K562 (cell line): ENCODE results near the gene CEP85L. TPM values are rescaled to one million over a fixed set of nuclear protein-coding genes. Genes with fewer than 3 reads are reported as not detected.

ENCODE experiments used
- ATAC-seq: fragments of 200-7000 bp; cut with Tn5 transposase; 3 replicates; pipeline ENCODE4 v1.9.1; 2020; ENCODE audit warnings: moderate library complexity
- BruUV-seq: library from RNA; stranded (reverse); fragments of 400-500 nt; replicated peaks from 2 replicates; lab custom pipeline; 2021; lab: Mats Ljungman, UMichigan
- CTCF ChIA-PET: fragments of 300-600 bp; formaldehyde crosslinking; extraction: SDS; loops from one replicate; lab custom pipeline; 2021; ENCODE audit warnings: low intra/inter-chr PET ratio; lab: Yijun Ruan, JAX
- POLR2A ChIA-PET: fragments of 300-600, 350-650 bp; sonication (Branson Sonifier 250); formaldehyde crosslinking; extraction: SDS; loops from one replicate; lab custom pipeline; 2021; ENCODE audit warnings: antibody characterized with exemption, inconsistent platforms; lab: Yijun Ruan, JAX
- DNase-seq, 4 experiments: peaks; one replicate each; pipeline versions ENCODE4 v3.0.0 to v3.0.0-alpha.2; 2011 to 2018; ENCODE audit warnings: low spot score in 3 of 4, mixed read lengths in 3 of 4; ENCODE audit errors: extremely low read depth in 1 of 4
- FAIRE-seq: peaks from 2 replicates; lab custom pipeline; 2011; peaks lifted over from hg19 to GRCh38; lab: Jason Lieb, UNC
- H2AFZ ChIP-seq: 2 replicates; pipeline ENCODE4 v1.6.0; 2011; ENCODE audit warnings: low read depth, low read length, control low read depth, inconsistent platforms
- H3K27ac ChIP-seq: fragments of 200-600 bp; 3 replicates; pipeline ENCODE4 v1.8.0; 2011; ENCODE audit warnings: low read depth, mild to moderate bottlenecking, control low read depth, inconsistent platforms, low read length, moderate library complexity, mixed read lengths; ENCODE audit errors: extremely low read depth
- H3K27me3 ChIP-seq, 2 experiments: fragments of 300-600 bp in 1 of 2; 2 replicates in 1 of 2; 3 replicates in 1 of 2; pipeline versions ENCODE4 v1.6.0 to v1.8.0; 2011; ENCODE audit warnings: inconsistent platforms in 2 of 2, low read length in 2 of 2, mild to moderate bottlenecking in 1 of 2, mixed read lengths in 1 of 2, moderate library complexity in 1 of 2; ENCODE audit not compliant: control insufficient read depth in 2 of 2, insufficient read depth in 2 of 2
- H3K36me3 ChIP-seq: fragments of 300-600 bp; 3 replicates; pipeline ENCODE4 v1.8.0; 2011; ENCODE audit warnings: mild to moderate bottlenecking, low read length, inconsistent platforms; ENCODE audit not compliant: control insufficient read depth, insufficient read depth
- H3K4me1 ChIP-seq, 2 experiments: fragments of 200-600 bp in 1 of 2; replicated peaks in 1 of 2; 2 replicates in 1 of 2; 3 replicates in 1 of 2; pipeline versions ENCODE4 v1.5.1 to v1.8.0; 2011; ENCODE audit warnings: inconsistent platforms in 2 of 2, low read length in 2 of 2, mild to moderate bottlenecking in 1 of 2, mixed read lengths in 1 of 2, moderate library complexity in 1 of 2; ENCODE audit not compliant: control insufficient read depth in 2 of 2, insufficient read depth in 2 of 2
- H3K4me2 ChIP-seq: 2 replicates; pipeline ENCODE4 v1.6.1; 2011; ENCODE audit warnings: low read length, control low read depth, inconsistent platforms, mixed read lengths; ENCODE audit not compliant: insufficient read depth
- H3K4me3 ChIP-seq: fragments of 200-600 bp; sonication (generic), shearing (Covaris generic); 2 replicates; pipeline ENCODE4 v1.5.1; 2016; ENCODE audit warnings: control low read depth, inconsistent platforms
- H3K79me2 ChIP-seq: fragments of 200-600 bp; 3 replicates; pipeline ENCODE4 v1.8.0; 2011; ENCODE audit warnings: low read length, inconsistent platforms; ENCODE audit not compliant: control insufficient read depth, insufficient read depth
- H3K9ac ChIP-seq, 2 experiments: 2 replicates each; pipeline versions ENCODE4 v1.6.0 to v1.6.1; 2011; ENCODE audit warnings: low read depth in 2 of 2, low read length in 2 of 2, control low read depth in 1 of 2, inconsistent platforms in 1 of 2, mild to moderate bottlenecking in 1 of 2, mixed read lengths in 1 of 2; ENCODE audit not compliant: insufficient read depth in 1 of 2
- H3K9me1 ChIP-seq: one replicate; pipeline ENCODE4 v1.6.0; 2011; ENCODE audit warnings: inconsistent platforms, mild to moderate bottlenecking, low read length, moderate library complexity; ENCODE audit not compliant: control insufficient read depth, insufficient read depth
- H3K9me3 ChIP-seq: replicated peaks from 2 replicates; pipeline ENCODE4 v1.5.1; 2011; ENCODE audit warnings: low read depth, low read length, inconsistent platforms; ENCODE audit not compliant: control insufficient read depth, insufficient read depth
- H4K20me1 ChIP-seq: replicated peaks from 2 replicates; pipeline ENCODE4 v1.6.1; 2011; ENCODE audit warnings: low read length, inconsistent platforms, mixed read lengths; ENCODE audit not compliant: control insufficient read depth, insufficient read depth
- BRD4 ChIP-seq: fragments of 200-600 bp; sonication (generic); IDR thresholded peaks from 2 replicates; pipeline ENCODE4 v1.6.1; 2017; ENCODE audit warnings: inconsistent platforms
- CCNT2 ChIP-seq: IDR thresholded peaks from 2 replicates; pipeline ENCODE4 v1.6.1; 2011; ENCODE audit warnings: borderline replicate concordance, low read depth, mild to moderate bottlenecking, moderate library complexity, mixed read lengths, low read length; ENCODE audit not compliant: insufficient read length; ENCODE audit errors: extremely low read depth
- NR2F6 ChIP-seq: fragments of 450-650 bp; formaldehyde crosslinking; IDR thresholded peaks from 2 replicates; pipeline ENCODE4 v1.4.0; 2020; ENCODE audit warnings: mild to moderate bottlenecking
- RFX7 ChIP-seq: fragments of 250-450 bp; sonication (Bioruptor Pico); IDR thresholded peaks from 2 replicates; pipeline ENCODE4 v1.5.1; 2021; ENCODE audit warnings: mild to moderate bottlenecking
- WGBS: fragments of 100-300 bp; shearing (Covaris generic); methylation state at CpG from one replicate; pipeline ENCODE4 v1.1.6; 2016; ENCODE audit warnings: low coverage, mixed read lengths; ENCODE audit not compliant: insufficient coverage; ENCODE audit errors: missing lambda C conversion rate; 5-methylcytosine and 5-hydroxymethylcytosine counted together
- in situ Hi-C: fragments of 300-500 bp; cut with MboI; formaldehyde crosslinking; loops from 4 replicates; pipeline ENCODE4 v1.15.0; 2018; ENCODE audit warnings: inconsistent platforms, mixed read lengths
- intact Hi-C: fragments of 100-400 bp; cut with micrococcal nuclease; formaldehyde crosslinking; loops from 2 replicates; pipeline ENCODE4 v1.14.2; 2022
- polyA plus RNA-seq, 8 experiments: library from polyadenylated mRNA; depleted of rRNA in 4 of 8; stranded (reverse) in 5 of 8; unstranded in 3 of 8; fragments of >200 nt; fragmentation: Nextera tagmentation in 2 of 8; fragmentation: Illumina TruSeq in 1 of 8; extraction: Ambion mirVana in 2 of 8; extraction: Trizol in 1 of 8; gene quantifications; 2 replicates each; pipeline versions ENCODE4 v1.2.1 to v1.2.3, GENCODE V29; 2011 to 2014; ENCODE audit warnings: inconsistent platforms in 1 of 8, missing spikeins in 1 of 8
- total RNA-seq, 7 experiments: library from RNA; depleted of rRNA in 6 of 7; stranded (reverse); fragments of >200 nt in 6 of 7; fragmentation: Illumina TruSeq in 2 of 7; extraction: Trizol in 2 of 7; gene quantifications; 2 replicates each; pipeline versions ENCODE4 v1.2.1 to v1.2.3, GENCODE V29; 2011 to 2021; ENCODE audit warnings: low replicate concordance in 1 of 7
- TF ChIP-seq, protein P1 (sequence below): fragments of 250-450 bp; sonication (Bioruptor Pico); IDR thresholded peaks from 2 replicates; pipeline ENCODE4 v1.5.0; 2021

CEP85L gene
- total and polyA plus RNA-seq, 9 of the 15 experiments (the other 6 are each of a cell fraction or from before 2014, with no cell fraction given) = 4.5 to 15.8 (median 8.3) TPM

DNA sequence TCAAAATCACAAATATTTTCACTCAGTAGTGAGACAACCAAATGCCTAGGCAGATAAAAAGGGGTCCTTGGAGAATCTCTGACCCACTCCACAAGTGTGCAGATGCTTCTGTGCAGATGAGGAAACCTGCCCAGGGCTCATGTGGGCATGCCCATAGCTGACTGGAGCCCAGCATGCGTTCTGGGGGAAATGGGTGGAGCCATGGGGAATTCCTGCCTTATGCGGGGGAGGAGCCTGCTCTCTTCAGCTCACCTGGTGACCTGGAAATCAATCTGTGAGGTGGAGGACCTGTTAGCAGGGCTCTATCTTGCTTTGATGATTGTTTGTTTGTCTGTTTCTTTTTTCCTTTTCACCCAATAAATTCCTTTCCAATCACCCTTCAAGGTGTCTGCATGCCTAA is 126.7 kb downstream of the CEP85L start:
- Histone ChIP-seq H3K4me2 (no peak overlapping the region), H3K79me2 (0 out of 3 replicates have a peak, but pooled peaks cover 6% of the 10 kb centered on the region), H4K20me1 (no peaks in the 10 kb centered on the region), H3K27me3 (no peaks in the 10 kb centered on the region), H3K4me3 (no peak overlapping the region), H3K4me1 (no peaks in the 10 kb centered on the region), H3K27ac (no peak overlapping the region), H3K9me3 (no peaks in the 10 kb centered on the region), H3K36me3 (peaks cover 3% of the 10 kb centered on the region; the same call in 1 of the 3 replicates), H3K9ac (no peak overlapping the region), H2AFZ (no peak overlapping the region), H3K9me1 (no peaks in the 10 kb centered on the region)
- TF ChIP-seq, protein P1, sequence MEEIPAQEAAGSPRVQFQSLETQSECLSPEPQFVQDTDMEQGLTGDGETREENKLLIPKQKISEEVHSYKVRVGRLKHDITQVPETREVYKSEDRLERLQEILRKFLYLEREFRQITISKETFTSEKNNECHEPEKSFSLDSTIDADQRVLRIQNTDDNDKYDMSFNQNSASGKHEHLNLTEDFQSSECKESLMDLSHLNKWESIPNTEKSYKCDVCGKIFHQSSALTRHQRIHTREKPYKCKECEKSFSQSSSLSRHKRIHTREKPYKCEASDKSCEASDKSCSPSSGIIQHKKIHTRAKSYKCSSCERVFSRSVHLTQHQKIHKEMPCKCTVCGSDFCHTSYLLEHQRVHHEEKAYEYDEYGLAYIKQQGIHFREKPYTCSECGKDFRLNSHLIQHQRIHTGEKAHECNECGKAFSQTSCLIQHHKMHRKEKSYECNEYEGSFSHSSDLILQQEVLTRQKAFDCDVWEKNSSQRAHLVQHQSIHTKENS = no peak
- TF ChIP-seq BRD4 = no peak
- TF ChIP-seq CCNT2 = no peak
- no peak for TF ChIP-seq NR2F6 (CRISPR knock-in tag)
- no peak for TF ChIP-seq RFX7 (CRISPR knock-in tag)
- 53% methylated on average over 2 of the region's 2 CpGs for WGBS
- intact Hi-C loops (no loop called here), in situ Hi-C loops (no loop called here)
- ATAC-seq (no peak), DNase-seq (no peak), FAIRE-seq (no peak)
- BruUV-seq = no TSS peak
- ChIA-PET CTCF (no interaction called here), POLR2A (no interaction called here)
